Osteoblast (primary cell): Measurements from ENCODE around the gene GRIN2C. TPM values are rescaled to one million over a fixed set of nuclear protein-coding genes. Genes with fewer than 3 reads are reported as not detected.
A peak's percentile ranks its signal among the peaks of the same experiment; 100 is the strongest.

Source experiments
- DNase-seq: peaks from one replicate; pipeline ENCODE4 v3.0.0; 2011; ENCODE audit warnings: low spot score, mixed read lengths; ENCODE audit not compliant: insufficient read length; ENCODE audit errors: missing footprints
- H2AFZ ChIP-seq: 2 replicates; pipeline ENCODE4 v1.6.0; 2011; ENCODE audit warnings: mild to moderate bottlenecking, low read length
- H3K27ac ChIP-seq: 2 replicates; pipeline ENCODE4 v1.5.1; 2011; ENCODE audit warnings: mild to moderate bottlenecking, low read depth, low read length, moderate library complexity
- H3K27me3 ChIP-seq: 2 replicates; pipeline ENCODE4 v1.6.0; 2012; ENCODE audit warnings: mild to moderate bottlenecking, control low read depth, inconsistent platforms, low read length, moderate library complexity; ENCODE audit not compliant: insufficient read depth
- H3K36me3 ChIP-seq: 2 replicates; pipeline ENCODE4 v1.5.1; 2011; ENCODE audit warnings: mild to moderate bottlenecking, low read length, control low read depth, moderate library complexity; ENCODE audit not compliant: insufficient read depth
- H3K4me1 ChIP-seq: 2 replicates; pipeline ENCODE4 v1.5.1; 2011; ENCODE audit warnings: mild to moderate bottlenecking, low read length, control low read depth, moderate library complexity; ENCODE audit not compliant: insufficient read depth
- H3K4me2 ChIP-seq: 2 replicates; pipeline ENCODE4 v1.6.0; 2011; ENCODE audit warnings: mild to moderate bottlenecking, low read length; ENCODE audit not compliant: insufficient read depth
- H3K4me3 ChIP-seq: fragments of 200-600 bp; sonication (generic); 3 replicates; pipeline ENCODE4 v1.5.1; 2012; ENCODE audit warnings: mild to moderate bottlenecking, low read length, inconsistent platforms; ENCODE audit not compliant: insufficient read depth
- H3K79me2 ChIP-seq: 2 replicates; pipeline ENCODE4 v1.6.0; 2012; ENCODE audit warnings: mild to moderate bottlenecking, low read length, control low read depth, inconsistent platforms; ENCODE audit not compliant: insufficient read depth
- H3K9me3 ChIP-seq: 2 replicates; pipeline ENCODE4 v1.5.1; 2011; ENCODE audit warnings: low read depth, low read length, control low read depth
- H4K20me1 ChIP-seq: 2 replicates; pipeline ENCODE4 v1.6.0; 2012; ENCODE audit warnings: mild to moderate bottlenecking, low read length, control low read depth; ENCODE audit not compliant: insufficient read depth
- total RNA-seq: library from RNA; depleted of rRNA; stranded (reverse); fragments of >200 nt; gene quantifications from 2 replicates; pipeline ENCODE4 v1.2.3, GENCODE V29; 2012
- TF ChIP-seq, protein P1 (sequence below): IDR thresholded peaks from 2 replicates; pipeline ENCODE4 v1.5.1; 2011; ENCODE audit warnings: mild to moderate bottlenecking, low read depth, low read length, moderate library complexity; ENCODE audit errors: extremely low read depth

Gene GRIN2C
- total RNA-seq, 1 donor = 0.72 TPM

DNA sequence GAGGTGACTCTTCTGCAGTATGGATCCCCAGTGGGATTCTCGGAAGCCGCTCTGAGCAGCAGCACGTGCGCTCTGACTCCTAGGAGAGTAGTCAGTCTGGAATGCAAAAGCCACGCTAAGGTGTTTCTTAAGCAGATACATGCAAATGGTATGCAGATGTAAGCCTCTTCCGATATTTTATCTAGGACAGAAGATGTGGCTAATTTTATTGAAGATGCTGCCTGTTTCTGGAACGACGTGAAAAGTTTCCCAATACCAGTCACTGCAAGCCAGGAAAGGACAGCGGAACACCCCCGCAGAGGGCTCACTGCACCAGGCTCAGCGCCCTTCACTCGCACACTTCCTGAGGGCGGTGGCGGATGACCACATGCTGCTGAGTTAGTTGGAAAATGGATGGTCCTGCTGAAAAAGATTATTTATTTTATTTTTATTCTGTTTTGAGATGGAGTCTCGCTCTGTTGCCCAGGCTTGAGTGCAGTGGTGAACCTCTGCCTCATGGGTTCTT, 23.6 kb upstream of the GRIN2C start:
- H3K4me2 ChIP-seq = no peak overlapping the region
- no peak overlapping the region for H3K27ac ChIP-seq
- H2AFZ ChIP-seq = no peak overlapping the region
- TF ChIP-seq, protein P1, sequence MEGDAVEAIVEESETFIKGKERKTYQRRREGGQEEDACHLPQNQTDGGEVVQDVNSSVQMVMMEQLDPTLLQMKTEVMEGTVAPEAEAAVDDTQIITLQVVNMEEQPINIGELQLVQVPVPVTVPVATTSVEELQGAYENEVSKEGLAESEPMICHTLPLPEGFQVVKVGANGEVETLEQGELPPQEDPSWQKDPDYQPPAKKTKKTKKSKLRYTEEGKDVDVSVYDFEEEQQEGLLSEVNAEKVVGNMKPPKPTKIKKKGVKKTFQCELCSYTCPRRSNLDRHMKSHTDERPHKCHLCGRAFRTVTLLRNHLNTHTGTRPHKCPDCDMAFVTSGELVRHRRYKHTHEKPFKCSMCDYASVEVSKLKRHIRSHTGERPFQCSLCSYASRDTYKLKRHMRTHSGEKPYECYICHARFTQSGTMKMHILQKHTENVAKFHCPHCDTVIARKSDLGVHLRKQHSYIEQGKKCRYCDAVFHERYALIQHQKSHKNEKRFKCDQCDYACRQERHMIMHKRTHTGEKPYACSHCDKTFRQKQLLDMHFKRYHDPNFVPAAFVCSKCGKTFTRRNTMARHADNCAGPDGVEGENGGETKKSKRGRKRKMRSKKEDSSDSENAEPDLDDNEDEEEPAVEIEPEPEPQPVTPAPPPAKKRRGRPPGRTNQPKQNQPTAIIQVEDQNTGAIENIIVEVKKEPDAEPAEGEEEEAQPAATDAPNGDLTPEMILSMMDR = no peak
- no peaks in the 10 kb centered on the region for H4K20me1 ChIP-seq
- no peaks in the 10 kb centered on the region for H3K79me2 ChIP-seq
- H3K27me3 ChIP-seq = peaks cover 32% of the 10 kb centered on the region
- H3K9me3 ChIP-seq = no peaks in the 10 kb centered on the region
- no peaks in the 10 kb centered on the region for H3K36me3 ChIP-seq
- DNase-seq = peak; percentile 30
- no peaks in the 10 kb centered on the region for H3K4me1 ChIP-seq
- no peak overlapping the region for H3K4me3 ChIP-seq

DNA sequence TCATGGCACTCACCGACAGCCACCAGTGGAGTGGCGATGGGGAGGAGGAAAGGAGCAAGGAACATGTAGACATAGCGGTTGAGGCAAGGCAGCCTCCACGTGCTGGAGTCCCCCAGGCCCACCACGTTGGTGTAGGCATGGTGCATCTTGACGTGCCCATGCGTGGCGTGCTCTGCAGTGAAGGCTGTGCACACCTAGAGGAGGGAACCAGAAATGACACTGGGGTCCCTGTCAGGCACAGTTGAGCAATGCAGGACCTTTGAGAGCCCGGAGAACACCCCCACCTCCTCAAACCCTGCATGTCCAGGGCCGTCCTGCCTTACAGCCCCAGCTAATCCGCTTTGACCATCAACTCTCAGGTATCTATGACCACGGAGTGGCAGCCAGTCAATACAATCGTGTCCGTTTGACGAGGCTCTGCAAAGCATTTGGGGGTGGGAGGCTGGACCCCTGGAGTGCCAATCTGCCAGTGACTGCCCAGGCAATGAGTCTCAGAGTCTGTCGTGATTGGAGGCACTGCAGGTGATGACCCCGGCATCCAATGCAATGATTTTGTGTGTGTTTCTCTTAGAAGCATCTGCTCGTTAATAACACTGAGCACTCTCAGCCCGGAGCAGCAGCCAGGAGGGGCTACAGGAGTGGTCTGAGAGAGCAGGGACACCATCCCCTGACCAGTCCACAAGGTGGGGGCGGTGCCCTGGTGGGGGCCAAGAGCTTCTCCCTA, 23.0 kb upstream of the GRIN2C start:
- Histone ChIP-seq H3K27me3 (peaks cover 31% of the 10 kb centered on the region), H3K9me3 (no peaks in the 10 kb centered on the region), H3K36me3 (no peaks in the 10 kb centered on the region), H3K4me3 (no peak overlapping the region), H4K20me1 (no peaks in the 10 kb centered on the region), H3K27ac (no peak overlapping the region), H3K4me2 (no peak overlapping the region), H3K4me1 (no peaks in the 10 kb centered on the region), H3K79me2 (no peaks in the 10 kb centered on the region), H2AFZ (no peak overlapping the region)
- peak; percentile 58 for DNase-seq
- TF ChIP-seq, protein P1 = no peak

DNA sequence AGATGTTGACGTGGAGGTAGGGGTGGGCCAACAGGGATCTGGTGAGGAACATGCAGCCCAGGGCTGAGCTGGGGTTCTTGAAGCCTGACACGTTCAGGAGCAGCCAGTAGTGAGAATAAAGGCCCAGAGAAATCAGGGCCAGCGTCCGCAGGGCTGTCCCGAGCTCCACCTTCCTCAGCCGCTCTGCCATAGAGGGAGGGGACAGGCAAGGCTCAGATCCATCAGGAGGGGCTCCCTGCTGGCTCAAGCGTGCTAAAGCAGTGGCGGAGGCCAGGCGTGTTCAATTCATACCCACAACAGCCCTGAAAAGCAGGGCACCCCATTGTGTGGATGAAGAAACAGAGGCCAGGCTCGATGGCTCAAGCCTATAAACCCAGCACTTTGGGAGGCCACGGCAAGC, 21.4 kb upstream of the GRIN2C start:
- TF ChIP-seq, protein P1 = no peak
- no peak overlapping the region for H3K4me3 ChIP-seq
- H2AFZ ChIP-seq = no peak overlapping the region
- no peaks in the 10 kb centered on the region for H4K20me1 ChIP-seq
- no peak for DNase-seq
- H3K36me3 ChIP-seq = no peaks in the 10 kb centered on the region
- no peaks in the 10 kb centered on the region for H3K4me1 ChIP-seq
- H3K27ac ChIP-seq = no peak overlapping the region
- H3K79me2 ChIP-seq = no peaks in the 10 kb centered on the region
- no peaks in the 10 kb centered on the region for H3K9me3 ChIP-seq
- H3K27me3 ChIP-seq = peaks cover 31% of the 10 kb centered on the region
- H3K4me2 ChIP-seq = no peak overlapping the region

DNA sequence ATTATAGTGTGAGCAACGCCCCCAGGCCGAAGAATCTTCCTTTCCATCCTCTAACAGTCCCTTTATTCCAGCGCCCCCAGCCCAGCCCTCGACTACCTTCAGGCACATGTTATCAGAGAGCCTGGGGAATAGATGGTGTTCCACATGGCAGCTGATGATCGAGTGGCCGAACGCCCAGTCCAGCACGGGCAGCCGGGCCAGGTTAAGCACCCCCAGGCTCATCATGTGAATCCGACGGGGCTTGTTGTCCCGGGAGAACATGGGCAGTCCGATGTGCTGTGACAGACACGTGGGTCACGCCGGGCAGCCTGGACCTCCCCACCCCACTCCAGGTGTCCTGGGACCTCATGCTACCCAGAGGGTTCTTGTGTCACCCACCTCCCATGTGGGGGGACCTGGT, 19.6 kb upstream of the GRIN2C start:
- H3K9me3 ChIP-seq = no peaks in the 10 kb centered on the region
- no peak overlapping the region for H3K27ac ChIP-seq
- no peaks in the 10 kb centered on the region for H3K4me1 ChIP-seq
- no peak overlapping the region for H3K4me2 ChIP-seq
- H3K27me3 ChIP-seq = peaks cover 28% of the 10 kb centered on the region
- H3K4me3 ChIP-seq = no peak overlapping the region
- no peaks in the 10 kb centered on the region for H3K36me3 ChIP-seq
- H3K79me2 ChIP-seq = no peaks in the 10 kb centered on the region
- TF ChIP-seq, protein P1 = no peak
- H4K20me1 ChIP-seq = no peaks in the 10 kb centered on the region
- DNase-seq = no peak
- no peak overlapping the region for H2AFZ ChIP-seq
